Endothelial cell of hepatic sinusoid (primary cell): ENCODE measurements around the gene ARPC1B.
"Not testable (repeated sequence)": the region's sequence is repeated elsewhere in the genome, so short reads cannot be mapped to it uniquely, and the experiment has no call there.

ENCODE experiments used
- in situ Hi-C: cut with HindIII; loops from 2 replicates; pipeline ENCODE4 v1.10.0; 2017; ENCODE audit warnings: low sequenced_read_pairs

ARPC1B gene

GRCh38 chr7:99387239-99387635 is 12.7 kb downstream of the ARPC1B start:
- in situ Hi-C loops = not testable (repeated sequence)

GRCh38 chr7:99387912-99388311 is 13.4 kb downstream of the ARPC1B start:
- in situ Hi-C loops = no loop called here

- in situ Hi-C loops = no loop called here
Observed at GRCh38 chr7:99389772-99390171, 15.2 kb downstream of the ARPC1B start.

GRCh38 chr7:99390941-99391602 is 16.5 kb downstream of the ARPC1B start:
- in situ Hi-C loops = no loop called here

GRCh38 chr7:99392046-99392445 is 17.5 kb downstream of the ARPC1B start:
- in situ Hi-C loops = no loop called here

GRCh38 chr7:99392659-99393354 is 18.3 kb downstream of the ARPC1B start:
- in situ Hi-C loops = no loop called here

- in situ Hi-C loops = no loop called here
Observed at GRCh38 chr7:99393355-99394187, 19.0 kb downstream of the ARPC1B start.

- in situ Hi-C loops = no loop called here
Observed at GRCh38 chr7:99394188-99394502, 19.6 kb downstream of the ARPC1B start.

GRCh38 chr7:99395616-99396327 is 21.2 kb downstream of the ARPC1B start:
- in situ Hi-C loops = no loop called here

- in situ Hi-C loops = no loop called here
Observed at GRCh38 chr7:99396418-99397296, 22.1 kb downstream of the ARPC1B start.

- in situ Hi-C loops = no loop called here
Observed at GRCh38 chr7:99397297-99397983, 22.9 kb downstream of the ARPC1B start.

- in situ Hi-C loops = no loop called here
Observed at GRCh38 chr7:99398891-99399445, 24.4 kb downstream of the ARPC1B start.

- in situ Hi-C loops = no loop called here
Observed at GRCh38 chr7:99399597-99399996, 25.1 kb downstream of the ARPC1B start.

- in situ Hi-C loops = loop anchor here (5.0 kb wide), 1 partner anchor 59 kb away; no protein-coding TSS in a partner anchor
Observed at GRCh38 chr7:99402854-99403253, 28.3 kb downstream of the ARPC1B start.

- in situ Hi-C loops = loop anchor here (5.0 kb wide), 1 partner anchor 59 kb away; no protein-coding TSS in a partner anchor
Observed at GRCh38 chr7:99403764-99404163, 29.2 kb downstream of the ARPC1B start.

GRCh38 chr7:99404235-99404976 is 29.9 kb downstream of the ARPC1B start:
- in situ Hi-C loops = loop anchor here (5.0 kb wide), 1 partner anchor 58 kb away; no protein-coding TSS in a partner anchor

GRCh38 chr7:99404977-99405320 is 30.4 kb downstream of the ARPC1B start:
- in situ Hi-C loops = loop anchor here (5.0 kb wide), 1 partner anchor 57 kb away; no protein-coding TSS in a partner anchor

- in situ Hi-C loops = no loop called here
Observed at GRCh38 chr7:99406557-99406956, 32.0 kb downstream of the ARPC1B start.
